SU-DHL-6 (cell line): ENCODE measurements around the gene COX10.

Experiments
- H2AFZ ChIP-seq: fragments of 200-600 bp; sonication (generic); 2 replicates; pipeline ENCODE4 v1.6.1; 2014; ENCODE audit warnings: low read depth, mild to moderate bottlenecking, moderate library complexity, mixed read lengths, antibody characterized with exemption, low read length; ENCODE audit not compliant: severe bottlenecking
- H3F3A ChIP-seq: fragments of 200-600 bp; shearing (Covaris generic); 2 replicates; pipeline ENCODE4 v1.6.0; 2016; ENCODE audit warnings: antibody characterized with exemption, mild to moderate bottlenecking; ENCODE audit not compliant: insufficient read depth
- H3K27ac ChIP-seq: fragments of 200-600 bp; sonication (generic); 2 replicates; pipeline ENCODE4 v1.5.1; 2016; ENCODE audit warnings: low read depth, mild to moderate bottlenecking, low read length, moderate library complexity, mixed read lengths
- H3K27me3 ChIP-seq: fragments of 200-600 bp; sonication (generic), shearing (Covaris generic); 2 replicates; pipeline ENCODE4 v1.6.0; 2014; ENCODE audit warnings: mild to moderate bottlenecking, low read length
- H3K36me3 ChIP-seq: fragments of 200-600 bp; sonication (generic); 2 replicates; pipeline ENCODE4 v1.6.1; 2014; ENCODE audit warnings: mild to moderate bottlenecking, low read length, mixed read lengths
- H3K4me2 ChIP-seq: fragments of 300-600, 200-600 bp; shearing (Covaris generic), sonication (generic); 2 replicates; pipeline ENCODE4 v1.6.0; 2014; ENCODE audit warnings: low read length, low read depth, mild to moderate bottlenecking; ENCODE audit not compliant: poor library complexity, severe bottlenecking
- H3K4me3 ChIP-seq: fragments of 200-600 bp; sonication (generic); 2 replicates; pipeline ENCODE4 v1.5.1; 2014; ENCODE audit warnings: antibody characterized with exemption, low read length, mild to moderate bottlenecking, mixed read lengths; ENCODE audit not compliant: insufficient read depth, poor library complexity, severe bottlenecking
- H3K79me2 ChIP-seq: fragments of 200-600 bp; sonication (generic); 2 replicates; pipeline ENCODE4 v1.6.1; 2014; ENCODE audit warnings: mild to moderate bottlenecking, low read length, moderate library complexity; ENCODE audit not compliant: insufficient read depth
- H3K9ac ChIP-seq: fragments of 200-600 bp; sonication (generic); 2 replicates; pipeline ENCODE4 v1.7.0; 2014; ENCODE audit warnings: mild to moderate bottlenecking, low read length
- H3K9me2 ChIP-seq: fragments of 200-600 bp; sonication (generic); replicated peaks from 2 replicates; pipeline ENCODE4 v1.6.1; 2014; ENCODE audit warnings: low read length; ENCODE audit not compliant: insufficient read depth
- H3K9me3 ChIP-seq: fragments of 200-600 bp; sonication (generic); 2 replicates; pipeline ENCODE4 v1.6.1; 2014; ENCODE audit warnings: low read length, mixed read lengths; ENCODE audit not compliant: insufficient read depth
- H4K20me1 ChIP-seq: fragments of 200-600 bp; sonication (generic); 2 replicates; pipeline ENCODE4 v1.6.1; 2014; ENCODE audit warnings: low read depth, mild to moderate bottlenecking, antibody characterized with exemption, low read length, moderate library complexity, mixed read lengths
- CTCF ChIP-seq: fragments of 200-600 bp; sonication (generic); IDR thresholded peaks from one replicate; pipeline ENCODE4 v1.5.1; 2017; ENCODE audit warnings: antibody characterized with exemption, mild to moderate bottlenecking, low read length, moderate library complexity; ENCODE audit not compliant: insufficient read depth, poor library complexity, severe bottlenecking
- EZH2phosphoT487 ChIP-seq: fragments of 200-600 bp; sonication (generic), shearing (Covaris generic); conservative IDR thresholded peaks from 2 replicates; pipeline ENCODE4 v1.6.1; 2018; ENCODE audit warnings: mild to moderate bottlenecking, antibody characterized with exemption, low read length, moderate library complexity, mixed read lengths

Gene COX10

GRCh38 chr17:14082848-14083247 is 13.5 kb downstream of the COX10 start:
- H4K20me1 ChIP-seq = peaks cover 7% of the 10 kb centered on the region; the same call in 1 of the 2 replicates

GRCh38 chr17:14084955-14085354 is 15.7 kb downstream of the COX10 start:
- Histone ChIP-seq H3K4me3 (no peak overlapping the region), H3F3A (no peaks in the 10 kb centered on the region), H3K9ac (no peak overlapping the region), H3K27ac (no peak overlapping the region), H3K9me3 (no peaks in the 10 kb centered on the region), H3K79me2 (peaks cover 57% of the 10 kb centered on the region), H3K9me2 (no peaks in the 10 kb centered on the region), H3K27me3 (no peaks in the 10 kb centered on the region), H2AFZ (no peak overlapping the region), H3K36me3 (peaks cover 4% of the 10 kb centered on the region; the same call in 1 of the 2 replicates), H4K20me1 (peaks cover 7% of the 10 kb centered on the region; the same call in 1 of the 2 replicates), H3K4me2 (no peak overlapping the region)
- TF ChIP-seq CTCF (no peak), EZH2phosphoT487 (no peak)

More at GRCh38 chr17:14082848-14083247, 13.5 kb downstream of the COX10 start:
- no peak overlapping the region for H3K4me2 ChIP-seq
- peaks cover 46% of the 10 kb centered on the region for H3K79me2 ChIP-seq
- H3F3A ChIP-seq = no peaks in the 10 kb centered on the region
- no peak overlapping the region for H2AFZ ChIP-seq
- no peak overlapping the region for H3K27ac ChIP-seq
- TF ChIP-seq CTCF (no peak), EZH2phosphoT487 (no peak)
- H3K4me3 ChIP-seq = no peak overlapping the region
- H3K9me3 ChIP-seq = no peaks in the 10 kb centered on the region
- H3K9me2 ChIP-seq = no peaks in the 10 kb centered on the region
- H3K36me3 ChIP-seq = peaks cover 4% of the 10 kb centered on the region; the same call in 1 of the 2 replicates
- H3K9ac ChIP-seq = no peak overlapping the region
- H3K27me3 ChIP-seq = no peaks in the 10 kb centered on the region

GRCh38 chr17:14086189-14086588 is 16.9 kb downstream of the COX10 start:
- H4K20me1 ChIP-seq = peaks cover 7% of the 10 kb centered on the region; the same call in 1 of the 2 replicates
- no peak overlapping the region for H3K4me2 ChIP-seq
- no peaks in the 10 kb centered on the region for H3K27me3 ChIP-seq
- H3F3A ChIP-seq = no peaks in the 10 kb centered on the region
- no peaks in the 10 kb centered on the region for H3K9me2 ChIP-seq
- H3K9ac ChIP-seq = no peak overlapping the region
- TF ChIP-seq CTCF = no peak
- no peak for TF ChIP-seq EZH2phosphoT487
- H2AFZ ChIP-seq = no peak overlapping the region
- H3K27ac ChIP-seq = no peak overlapping the region
- H3K9me3 ChIP-seq = no peaks in the 10 kb centered on the region
- no peak overlapping the region for H3K4me3 ChIP-seq
- H3K79me2 ChIP-seq = peaks cover 60% of the 10 kb centered on the region
- H3K36me3 ChIP-seq = peaks cover 4% of the 10 kb centered on the region; the same call in 1 of the 2 replicates
